Measurements from ENCODE around the gene ABHD12B. TPM values are rescaled to one million over a fixed set of nuclear protein-coding genes. Genes with fewer than 3 reads are reported as not detected.

The ABHD12B gene
- total and polyA plus RNA-seq, 2 experiments from 2014 or later = 9.0 to 52.8 TPM

DNA sequence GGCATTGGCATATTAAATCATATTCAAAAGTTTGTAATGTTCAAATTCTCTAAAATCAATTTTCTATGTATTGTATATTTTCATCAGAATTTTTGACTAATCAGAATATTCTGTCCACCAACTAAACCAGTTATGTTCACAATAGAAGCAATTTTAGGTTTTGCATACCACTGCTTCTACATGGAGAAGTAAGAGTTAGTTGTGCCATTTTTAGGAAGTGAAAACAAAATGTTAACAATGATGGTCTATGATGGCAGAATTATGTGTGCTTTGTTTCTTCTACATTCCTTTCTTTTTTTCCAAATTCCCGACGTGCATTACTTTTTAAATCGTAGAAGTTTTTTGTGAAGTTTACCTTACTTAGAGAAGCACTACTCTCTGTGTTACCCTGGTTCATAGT is 29.5 kb downstream of the ABHD12B start:
- no peak overlapping the region for H3K4me3 Mint-ChIP-seq
- no peaks in the 10 kb centered on the region for H3K79me2 ChIP-seq (replicated peaks; ENCODE audit: insufficient read depth)
- peaks cover 35% of the 10 kb centered on the region for H3K4me1 ChIP-seq (ENCODE audit: insufficient read depth)
- H3K27me3 ChIP-seq (ENCODE audit: insufficient read depth) = no peaks in the 10 kb centered on the region
- no peaks in the 10 kb centered on the region; the same call in 1 of the 2 replicates for H3K36me3 ChIP-seq (ENCODE audit: insufficient read depth)
- peaks cover 18% of the 10 kb centered on the region for H3K36me3 Mint-ChIP-seq (ENCODE audit: low read depth)
- no peak overlapping the region for H3K4me2 ChIP-seq
- H3K4me1 Mint-ChIP-seq = peaks cover 23% of the 10 kb centered on the region
- no peaks in the 10 kb centered on the region; the same call in 2 of the 3 replicates for H3K9me3 Mint-ChIP-seq
- H3K27me3 Mint-ChIP-seq (ENCODE audit: insufficient read depth, low read depth, poor library complexity) = peaks cover 2% of the 10 kb centered on the region
- peaks cover 11% of the 10 kb centered on the region for H3F3A ChIP-seq (replicated peaks; ENCODE audit: low read depth)
- ATAC-seq (no peak), DNase-seq (ENCODE audit: low spot score) (no peak)
- TF ChIP-seq ZNF114 (CRISPR knock-in tag; IDR thresholded peaks at IDR 0.05) (no peak), ZNF331 (CRISPR knock-in tag; IDR thresholded peaks at IDR 0.05; ENCODE audit: low read depth) (no peak), CTCF (conservative IDR thresholded peaks at IDR 0.05; ENCODE audit: low read depth in 2 of 2) (no peak), POLR2AphosphoS5 (IDR thresholded peaks at IDR 0.05; ENCODE audit: low read depth) (no peak), STAT1 (IDR thresholded peaks at IDR 0.05; ENCODE audit: unreplicated experiment) (no peak), NANOG (IDR thresholded peaks at IDR 0.05; ENCODE audit: borderline replicate concordance) (no peak), JUNB (IDR thresholded peaks at IDR 0.05; ENCODE audit: unreplicated experiment) (no peak), ZNF462 (CRISPR knock-in tag; IDR thresholded peaks at IDR 0.05) (no peak), REST (IDR thresholded peaks at IDR 0.05; ENCODE audit: unreplicated experiment) (no peak), CREB1 (CRISPR knock-in tag; IDR thresholded peaks at IDR 0.05; ENCODE audit: low read depth) (no peak), EZH2phosphoT487 (IDR thresholded peaks at IDR 0.05; ENCODE audit: unreplicated experiment) (no peak), EZH2 (IDR thresholded peaks at IDR 0.05; ENCODE audit: low read depth, unreplicated experiment) (no peak)
- TF ChIP-seq, protein P1, sequence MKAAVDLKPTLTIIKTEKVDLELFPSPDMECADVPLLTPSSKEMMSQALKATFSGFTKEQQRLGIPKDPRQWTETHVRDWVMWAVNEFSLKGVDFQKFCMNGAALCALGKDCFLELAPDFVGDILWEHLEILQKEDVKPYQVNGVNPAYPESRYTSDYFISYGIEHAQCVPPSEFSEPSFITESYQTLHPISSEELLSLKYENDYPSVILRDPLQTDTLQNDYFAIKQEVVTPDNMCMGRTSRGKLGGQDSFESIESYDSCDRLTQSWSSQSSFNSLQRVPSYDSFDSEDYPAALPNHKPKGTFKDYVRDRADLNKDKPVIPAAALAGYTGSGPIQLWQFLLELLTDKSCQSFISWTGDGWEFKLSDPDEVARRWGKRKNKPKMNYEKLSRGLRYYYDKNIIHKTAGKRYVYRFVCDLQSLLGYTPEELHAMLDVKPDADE (IDR thresholded peaks at IDR 0.05) = no peak
- H2AFZ ChIP-seq = no peak overlapping the region
- H3K4me3 ChIP-seq = no peak overlapping the region
- H3K27ac ChIP-seq (ENCODE audit: low read depth) = no peak overlapping the region
- H3K9me2 ChIP-seq (ENCODE audit: insufficient read depth) = no peaks in the 10 kb centered on the region; the same call in 1 of the 2 replicates
- no peak overlapping the region for H3K27ac Mint-ChIP-seq
- H4K20me1 ChIP-seq (replicated peaks; ENCODE audit: insufficient read depth) = no peaks in the 10 kb centered on the region

All from GM23338 (cell line).